K562 (cell line): ENCODE data around the gene GCNA. TPM values are rescaled to one million over a fixed set of nuclear protein-coding genes. Genes with fewer than 3 reads are reported as not detected.

Experiments used
- CC2D1A ChIP-seq: fragments of 450-650 bp; IDR thresholded peaks from 2 replicates; pipeline ENCODE4 v1.6.1; 2017; ENCODE audit warnings: mild to moderate bottlenecking
- CREM ChIP-seq: IDR thresholded peaks from 2 replicates; pipeline ENCODE4 v1.6.1; 2014; ENCODE audit warnings: antibody characterized with exemption, low read depth
- DDX20 ChIP-seq: fragments of 450-650 bp; IDR thresholded peaks from 2 replicates; pipeline ENCODE4 v1.6.1; 2016; ENCODE audit warnings: missing genetic modification characterization, low read depth, mild to moderate bottlenecking, missing compliant biosample characterization, moderate library complexity
- MEIS2 ChIP-seq: fragments of 450-650 bp; IDR thresholded peaks from 2 replicates; pipeline ENCODE4 v1.6.1; 2014; ENCODE audit warnings: mild to moderate bottlenecking; ENCODE audit not compliant: partially characterized antibody
- MTA2 ChIP-seq: fragments of 450-650 bp; IDR thresholded peaks from 2 replicates; pipeline ENCODE4 v1.6.1; 2016; ENCODE audit warnings: low read depth
- NCOR1 ChIP-seq: fragments of 450-650 bp; IDR thresholded peaks from 2 replicates; pipeline ENCODE4 v1.6.1; 2016; ENCODE audit warnings: mild to moderate bottlenecking, moderate library complexity
- NEUROD1 ChIP-seq: fragments of 150-350 bp; IDR thresholded peaks from 2 replicates; pipeline ENCODE4 v1.6.1; 2014; ENCODE audit warnings: borderline replicate concordance, low read length, low read depth; ENCODE audit not compliant: partially characterized antibody
- NUFIP1 ChIP-seq: fragments of 450-650 bp; IDR thresholded peaks from 2 replicates; pipeline ENCODE4 v1.6.1; 2018; ENCODE audit not compliant: partially characterized antibody
- POU5F1 ChIP-seq: fragments of 150-350 bp; IDR thresholded peaks from 2 replicates; pipeline ENCODE4 v1.6.1; 2014; ENCODE audit warnings: borderline replicate concordance, low read length, low read depth, mild to moderate bottlenecking; ENCODE audit not compliant: partially characterized antibody
- RFX5 ChIP-seq: IDR thresholded peaks from 2 replicates; pipeline ENCODE4 v1.6.1; 2011; ENCODE audit warnings: low read depth, mild to moderate bottlenecking, improper control_type of control experiment, low read length
- SUPT5H ChIP-seq: fragments of 450-650 bp; IDR thresholded peaks from 2 replicates; pipeline ENCODE4 v1.6.1; 2016
- TAF9B ChIP-seq: fragments of 450-650 bp; IDR thresholded peaks from 2 replicates; pipeline ENCODE4 v1.6.1; 2018; ENCODE audit warnings: mild to moderate bottlenecking; ENCODE audit not compliant: partially characterized antibody
- YY1 ChIP-seq, 3 experiments: IDR thresholded peaks; 2 replicates each; pipeline ENCODE4 v1.6.1; 2011; ENCODE audit warnings: low read length in 2 of 3, mild to moderate bottlenecking in 2 of 3, moderate library complexity in 2 of 3, borderline replicate concordance in 1 of 3, control low read depth in 1 of 3, low read depth in 1 of 3; ENCODE audit not compliant: insufficient read depth in 3 of 3, insufficient replicate concordance in 2 of 3, control insufficient read depth in 1 of 3, insufficient read length in 1 of 3; ENCODE audit errors: extremely low read depth in 1 of 3
- polyA plus RNA-seq, 8 experiments: library from polyadenylated mRNA; depleted of rRNA in 4 of 8; stranded (reverse) in 5 of 8; unstranded in 3 of 8; fragments of >200 nt; fragmentation: Nextera tagmentation in 2 of 8; fragmentation: Illumina TruSeq in 1 of 8; extraction: Ambion mirVana in 2 of 8; extraction: Trizol in 1 of 8; gene quantifications; 2 replicates each; pipeline versions ENCODE4 v1.2.1 to v1.2.3, GENCODE V29; 2011 to 2014; ENCODE audit warnings: inconsistent platforms in 1 of 8, missing spikeins in 1 of 8
- total RNA-seq, 7 experiments: library from RNA; depleted of rRNA in 6 of 7; stranded (reverse); fragments of >200 nt in 6 of 7; fragmentation: Illumina TruSeq in 2 of 7; extraction: Trizol in 2 of 7; gene quantifications; 2 replicates each; pipeline versions ENCODE4 v1.2.1 to v1.2.3, GENCODE V29; 2011 to 2021; ENCODE audit warnings: low replicate concordance in 1 of 7
- TF ChIP-seq, protein P1 (sequence below): fragments of 450-650 bp; IDR thresholded peaks from 2 replicates; pipeline ENCODE4 v1.6.1; 2016; ENCODE audit warnings: low read depth
- TF ChIP-seq, protein P2 (sequence below): IDR thresholded peaks from 3 replicates; pipeline ENCODE4 v1.6.1; 2011; ENCODE audit warnings: borderline replicate concordance, mild to moderate bottlenecking, moderate library complexity; ENCODE audit not compliant: insufficient read length; ENCODE audit errors: extremely low read depth

The GCNA gene
- total and polyA plus RNA-seq, 9 of the 15 experiments (the other 6 are each of a cell fraction or from before 2014, with no cell fraction given), result 0.27 to 1.5 (median 0.86) TPM

DNA sequence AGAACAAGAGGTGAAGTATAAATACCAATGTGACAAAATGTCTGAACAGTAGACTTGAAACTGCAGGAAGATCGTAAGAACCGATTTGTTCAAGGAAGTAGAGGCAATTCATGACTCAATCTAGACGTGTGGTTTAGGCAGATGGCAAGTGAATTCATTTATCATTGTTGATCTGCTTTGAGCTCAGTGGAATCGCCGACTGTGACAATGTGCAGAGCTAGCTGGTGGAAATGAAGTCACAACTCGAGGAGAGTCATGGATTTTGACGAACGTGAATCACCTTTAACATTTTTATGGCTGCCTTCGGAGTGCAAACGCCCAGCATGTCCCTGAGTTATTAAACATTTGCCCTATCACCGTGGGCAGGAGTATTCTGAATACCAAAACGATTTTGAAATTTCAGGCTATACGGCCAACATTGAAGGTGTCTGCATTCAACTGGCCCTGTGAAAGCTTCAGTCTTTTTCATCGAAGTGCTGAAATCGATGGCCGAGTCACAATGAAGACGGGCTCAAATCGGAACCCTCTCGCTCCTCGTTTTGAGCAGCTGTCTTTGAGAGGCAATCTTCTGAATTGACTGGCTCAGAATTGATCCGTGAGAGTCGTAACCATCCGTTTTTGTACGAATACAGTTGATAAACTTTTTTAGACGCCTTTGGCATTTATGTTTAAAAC is 46.0 kb upstream of the GCNA start (continued):
- TF ChIP-seq, protein P1, sequence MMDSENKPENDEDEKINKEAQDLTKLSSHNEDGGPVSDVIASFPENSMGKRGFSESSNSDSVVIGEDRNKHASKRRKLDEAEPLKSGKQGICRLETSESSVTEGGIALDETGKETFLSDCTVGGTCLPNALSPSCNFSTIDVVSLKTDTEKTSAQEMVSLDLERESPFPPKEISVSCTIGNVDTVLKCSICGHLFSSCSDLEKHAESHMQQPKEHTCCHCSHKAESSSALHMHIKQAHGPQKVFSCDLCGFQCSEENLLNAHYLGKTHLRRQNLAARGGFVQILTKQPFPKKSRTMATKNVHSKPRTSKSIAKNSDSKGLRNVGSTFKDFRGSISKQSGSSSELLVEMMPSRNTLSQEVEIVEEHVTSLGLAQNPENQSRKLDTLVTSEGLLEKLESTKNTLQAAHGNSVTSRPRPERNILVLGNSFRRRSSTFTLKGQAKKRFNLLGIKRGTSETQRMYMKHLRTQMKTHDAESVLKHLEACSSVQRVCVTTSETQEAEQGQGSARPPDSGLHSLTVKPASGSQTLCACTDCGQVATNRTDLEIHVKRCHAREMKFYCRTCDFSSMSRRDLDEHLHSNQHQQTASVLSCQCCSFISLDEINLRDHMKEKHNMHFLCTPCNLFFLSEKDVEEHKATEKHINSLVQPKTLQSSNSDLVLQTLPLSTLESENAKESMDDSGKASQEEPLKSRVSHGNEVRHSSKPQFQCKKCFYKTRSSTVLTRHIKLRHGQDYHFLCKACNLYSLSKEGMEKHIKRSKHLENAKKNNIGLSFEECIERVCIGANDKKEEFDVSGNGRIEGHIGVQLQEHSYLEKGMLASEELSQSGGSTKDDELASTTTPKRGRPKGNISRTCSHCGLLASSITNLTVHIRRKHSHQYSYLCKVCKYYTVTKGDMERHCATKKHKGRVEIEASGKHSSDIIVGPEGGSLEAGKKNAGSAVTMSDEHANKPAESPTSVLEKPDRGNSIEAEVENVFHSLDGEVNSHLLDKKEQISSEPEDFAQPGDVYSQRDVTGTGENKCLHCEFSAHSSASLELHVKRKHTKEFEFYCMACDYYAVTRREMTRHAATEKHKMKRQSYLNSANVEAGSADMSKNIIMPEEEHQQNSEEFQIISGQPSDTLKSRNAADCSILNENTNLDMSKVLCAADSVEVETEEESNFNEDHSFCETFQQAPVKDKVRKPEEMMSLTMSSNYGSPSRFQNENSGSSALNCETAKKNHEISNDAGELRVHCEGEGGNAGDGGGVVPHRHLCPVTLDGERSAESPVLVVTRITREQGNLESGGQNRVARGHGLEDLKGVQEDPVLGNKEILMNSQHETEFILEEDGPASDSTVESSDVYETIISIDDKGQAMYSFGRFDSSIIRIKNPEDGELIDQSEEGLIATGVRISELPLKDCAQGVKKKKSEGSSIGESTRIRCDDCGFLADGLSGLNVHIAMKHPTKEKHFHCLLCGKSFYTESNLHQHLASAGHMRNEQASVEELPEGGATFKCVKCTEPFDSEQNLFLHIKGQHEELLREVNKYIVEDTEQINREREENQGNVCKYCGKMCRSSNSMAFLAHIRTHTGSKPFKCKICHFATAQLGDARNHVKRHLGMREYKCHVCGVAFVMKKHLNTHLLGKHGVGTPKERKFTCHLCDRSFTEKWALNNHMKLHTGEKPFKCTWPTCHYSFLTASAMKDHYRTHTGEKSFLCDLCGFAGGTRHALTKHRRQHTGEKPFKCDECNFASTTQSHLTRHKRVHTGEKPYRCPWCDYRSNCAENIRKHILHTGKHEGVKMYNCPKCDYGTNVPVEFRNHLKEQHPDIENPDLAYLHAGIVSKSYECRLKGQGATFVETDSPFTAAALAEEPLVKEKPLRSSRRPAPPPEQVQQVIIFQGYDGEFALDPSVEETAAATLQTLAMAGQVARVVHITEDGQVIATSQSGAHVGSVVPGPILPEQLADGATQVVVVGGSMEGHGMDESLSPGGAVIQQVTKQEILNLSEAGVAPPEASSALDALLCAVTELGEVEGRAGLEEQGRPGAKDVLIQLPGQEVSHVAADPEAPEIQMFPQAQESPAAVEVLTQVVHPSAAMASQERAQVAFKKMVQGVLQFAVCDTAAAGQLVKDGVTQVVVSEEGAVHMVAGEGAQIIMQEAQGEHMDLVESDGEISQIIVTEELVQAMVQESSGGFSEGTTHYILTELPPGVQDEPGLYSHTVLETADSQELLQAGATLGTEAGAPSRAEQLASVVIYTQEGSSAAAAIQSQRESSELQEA, result no peak
- no peak for TF ChIP-seq CC2D1A
- no peak for TF ChIP-seq MTA2
- no peak for TF ChIP-seq NUFIP1
- TF ChIP-seq, protein P2, sequence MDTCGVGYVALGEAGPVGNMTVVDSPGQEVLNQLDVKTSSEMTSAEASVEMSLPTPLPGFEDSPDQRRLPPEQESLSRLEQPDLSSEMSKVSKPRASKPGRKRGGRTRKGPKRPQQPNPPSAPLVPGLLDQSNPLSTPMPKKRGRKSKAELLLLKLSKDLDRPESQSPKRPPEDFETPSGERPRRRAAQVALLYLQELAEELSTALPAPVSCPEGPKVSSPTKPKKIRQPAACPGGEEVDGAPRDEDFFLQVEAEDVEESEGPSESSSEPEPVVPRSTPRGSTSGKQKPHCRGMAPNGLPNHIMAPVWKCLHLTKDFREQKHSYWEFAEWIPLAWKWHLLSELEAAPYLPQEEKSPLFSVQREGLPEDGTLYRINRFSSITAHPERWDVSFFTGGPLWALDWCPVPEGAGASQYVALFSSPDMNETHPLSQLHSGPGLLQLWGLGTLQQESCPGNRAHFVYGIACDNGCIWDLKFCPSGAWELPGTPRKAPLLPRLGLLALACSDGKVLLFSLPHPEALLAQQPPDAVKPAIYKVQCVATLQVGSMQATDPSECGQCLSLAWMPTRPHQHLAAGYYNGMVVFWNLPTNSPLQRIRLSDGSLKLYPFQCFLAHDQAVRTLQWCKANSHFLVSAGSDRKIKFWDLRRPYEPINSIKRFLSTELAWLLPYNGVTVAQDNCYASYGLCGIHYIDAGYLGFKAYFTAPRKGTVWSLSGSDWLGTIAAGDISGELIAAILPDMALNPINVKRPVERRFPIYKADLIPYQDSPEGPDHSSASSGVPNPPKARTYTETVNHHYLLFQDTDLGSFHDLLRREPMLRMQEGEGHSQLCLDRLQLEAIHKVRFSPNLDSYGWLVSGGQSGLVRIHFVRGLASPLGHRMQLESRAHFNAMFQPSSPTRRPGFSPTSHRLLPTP, result no peak
- TF ChIP-seq DDX20, result no peak
- no peak for TF ChIP-seq SUPT5H
- no peak for TF ChIP-seq NEUROD1
- TF ChIP-seq MEIS2, result peak; percentile 89
- TF ChIP-seq RFX5, result no peak
- TF ChIP-seq YY1 (IDR thresholded peaks at IDR 0.05; ENCODE audit: borderline replicate concordance in 1 of 3, control insufficient read depth in 1 of 3, extremely low read depth in 1 of 3, insufficient read depth in 3 of 3, insufficient read length in 1 of 3, insufficient replicate concordance in 2 of 3, low read depth in 1 of 3, low read length in 2 of 3), result peak in 1 of 3 experiments; percentile 53
- TF ChIP-seq TAF9B, result no peak
- no peak for TF ChIP-seq POU5F1
- peak; percentile 79 for TF ChIP-seq CREM
- TF ChIP-seq NCOR1, result no peak
